ENCODE measurements around the gene TNNT2. TPM values are rescaled to one million over a fixed set of nuclear protein-coding genes. Genes with fewer than 3 reads are reported as not detected.

The TNNT2 gene
- total and polyA plus RNA-seq, 7 experiments from 2014 or later, result not detected

DNA sequence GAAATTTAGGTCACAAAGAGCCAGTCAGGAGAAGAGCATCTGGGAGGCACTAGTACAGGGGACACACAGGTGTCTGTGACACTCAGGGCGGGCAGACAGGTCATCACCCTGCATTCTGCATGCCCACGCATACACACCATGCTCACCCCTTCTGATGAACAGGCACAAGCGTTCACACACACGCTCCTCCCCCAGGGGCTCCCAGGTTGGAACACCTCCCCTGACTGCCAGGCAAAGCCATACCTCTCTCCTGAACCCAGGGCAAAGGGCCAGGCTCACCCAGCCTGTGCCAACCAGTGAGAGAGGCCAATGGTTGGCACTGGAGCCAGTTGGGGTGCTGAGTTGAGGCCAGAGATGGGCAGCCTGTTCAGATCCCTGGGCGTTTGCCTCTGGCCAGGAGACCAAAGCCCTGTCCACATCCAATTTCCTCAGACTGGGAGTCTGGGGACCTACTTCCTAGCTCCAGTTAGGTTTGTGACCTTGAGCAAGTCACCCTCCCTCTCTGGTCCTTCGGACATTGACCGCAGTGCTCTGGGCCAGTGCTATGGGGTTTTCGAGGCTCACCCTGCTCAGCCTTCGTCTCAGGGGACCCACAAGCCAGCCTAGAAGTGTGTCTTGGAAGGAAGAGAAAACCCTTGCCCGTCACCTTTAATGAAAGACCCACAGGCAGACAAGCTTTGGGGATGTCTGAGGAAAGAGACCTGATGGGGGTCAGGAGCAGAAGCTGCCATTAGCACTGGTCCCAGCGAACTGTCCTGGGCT, 27.4 kb upstream of the TNNT2 start:
- H3K36me3 Mint-ChIP-seq, result no peaks in the 10 kb centered on the region

DNA sequence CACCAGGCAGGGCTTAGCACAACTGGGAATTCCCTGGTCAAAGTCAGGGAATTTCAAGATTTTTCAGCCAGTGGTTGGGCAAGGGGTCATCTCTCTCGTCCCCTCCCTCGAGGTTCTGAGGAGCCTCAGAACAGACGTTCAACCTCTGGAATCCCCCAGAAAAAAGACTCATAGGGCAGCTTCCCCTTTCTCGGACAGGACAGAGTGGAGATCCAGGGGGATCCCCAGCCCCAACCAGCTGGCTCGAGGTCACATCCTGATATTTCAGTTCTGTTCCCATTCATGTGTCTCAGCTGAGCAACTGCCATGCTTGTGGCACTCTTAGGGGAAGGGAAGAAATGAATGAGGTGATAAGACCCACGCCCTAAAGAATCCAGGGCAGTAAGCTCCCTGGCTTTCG, 26.6 kb upstream of the TNNT2 start:
- Mint-ChIP-seq H3K27ac (no peak overlapping the region), H3K9me3 (no peaks in the 10 kb centered on the region), H3K36me3 (no peaks in the 10 kb centered on the region), H3K4me1 (no peaks in the 10 kb centered on the region), H3K27me3 (peaks cover 0 to 17% (median 0%) of the 10 kb centered on the region in 5 donors), H3K4me3 (no peak overlapping the region)
- Histone ChIP-seq H3K4me3 (ENCODE audit: low read length) (no peak overlapping the region), H3K4me1 (ENCODE audit: control insufficient read depth in 2 of 2, insufficient read depth in 2 of 2, low read length in 2 of 2) (no peaks in the 10 kb centered on the region), H3K9me3 (ENCODE audit: control insufficient read depth in 2 of 3, low read length in 3 of 3) (no peaks in the 10 kb centered on the region), H3K27me3 (ENCODE audit: control insufficient read depth in 2 of 2, insufficient read depth in 2 of 2, low read length in 2 of 2) (no peaks in the 10 kb centered on the region), H3K36me3 (ENCODE audit: control insufficient read depth in 2 of 3, insufficient read depth in 3 of 3, low read length in 3 of 3) (no peaks in the 10 kb centered on the region), H3K27ac (ENCODE audit: low read depth, low read length) (no peak overlapping the region)
- POLR2A ChIA-PET, result no interaction called here
- no peak for DNase-seq
- intact Hi-C loops (cut with micrococcal nuclease), result no loop called here
- CTCF ChIA-PET, result no interaction called here
- ATAC-seq, result no peak

More for the DNA sequence above, 27.4 kb upstream of the TNNT2 start:
- ATAC-seq (no peak), DNase-seq (no peak)
- no peaks in the 10 kb centered on the region for H3K9me3 ChIP-seq (ENCODE audit: control insufficient read depth in 2 of 3, low read length in 3 of 3)
- no peak overlapping the region for H3K4me3 ChIP-seq (ENCODE audit: low read length)
- intact Hi-C loops (cut with micrococcal nuclease), result loop anchor here in 1 of 2 donors (5.0 kb wide), 1 partner anchor 318 kb away; no protein-coding TSS in a partner anchor
- Mint-ChIP-seq H3K9me3 (no peaks in the 10 kb centered on the region), H3K4me3 (no peak overlapping the region), H3K27me3 (peaks cover 0 to 21% (median 0%) of the 10 kb centered on the region in 5 donors), H3K27ac (no peak overlapping the region), H3K4me1 (no peaks in the 10 kb centered on the region)
- no peaks in the 10 kb centered on the region for H3K36me3 ChIP-seq (ENCODE audit: control insufficient read depth in 2 of 3, insufficient read depth in 3 of 3, low read length in 3 of 3)
- H3K4me1 ChIP-seq (ENCODE audit: control insufficient read depth in 2 of 2, insufficient read depth in 2 of 2, low read length in 2 of 2), result no peaks in the 10 kb centered on the region
- no peaks in the 10 kb centered on the region for H3K27me3 ChIP-seq (ENCODE audit: control insufficient read depth in 2 of 2, insufficient read depth in 2 of 2, low read length in 2 of 2)
- POLR2A ChIA-PET, result no interaction called here
- no peak overlapping the region for H3K27ac ChIP-seq (ENCODE audit: low read depth, low read length)
- CTCF ChIA-PET, result interaction anchor here (0.6 kb wide), 1 partner anchor 530 kb away, joined by 3 read pairs; no protein-coding TSS in a partner anchor

DNA sequence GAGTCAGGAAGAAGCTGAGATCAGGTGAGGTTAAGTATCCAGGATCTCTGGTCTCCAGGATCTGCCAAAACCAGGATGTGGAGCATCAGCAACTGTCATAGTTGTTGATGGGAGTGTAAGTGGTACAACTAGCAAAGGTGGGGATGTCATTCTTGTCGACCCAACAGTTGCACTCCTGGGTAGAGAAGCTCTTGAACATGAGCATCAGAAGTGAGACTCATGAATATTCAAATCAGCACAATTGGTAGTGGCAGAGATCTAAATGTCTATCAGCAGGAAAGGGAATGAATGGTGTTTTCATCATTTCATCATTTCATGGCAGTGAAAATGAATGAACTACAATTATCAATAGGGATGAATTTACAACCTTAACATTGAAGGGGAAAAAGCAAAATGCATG, 25.9 kb upstream of the TNNT2 start:
- H3K4me3 Mint-ChIP-seq, result no peak overlapping the region
- H3K27ac Mint-ChIP-seq, result no peak overlapping the region
- DNase-seq, result no peak
- peaks cover 0 to 2% (median 0%) of the 10 kb centered on the region in 7 donors for H3K4me1 Mint-ChIP-seq
- H3K27me3 Mint-ChIP-seq, result peaks cover 5 to 22% (median 6%) of the 10 kb centered on the region in 5 donors
- no peaks in the 10 kb centered on the region for H3K36me3 Mint-ChIP-seq
- ChIA-PET CTCF (no interaction called here), POLR2A (no interaction called here)
- Histone ChIP-seq H3K4me1 (ENCODE audit: control insufficient read depth in 2 of 2, insufficient read depth in 2 of 2, low read length in 2 of 2) (no peaks in the 10 kb centered on the region), H3K9me3 (ENCODE audit: control insufficient read depth in 2 of 3, low read length in 3 of 3) (no peaks in the 10 kb centered on the region), H3K27me3 (ENCODE audit: control insufficient read depth in 2 of 2, insufficient read depth in 2 of 2, low read length in 2 of 2) (no peaks in the 10 kb centered on the region), H3K36me3 (ENCODE audit: control insufficient read depth in 2 of 3, insufficient read depth in 3 of 3, low read length in 3 of 3) (no peaks in the 10 kb centered on the region), H3K4me3 (ENCODE audit: low read length) (no peak overlapping the region), H3K27ac (ENCODE audit: low read depth, low read length) (no peak overlapping the region)
- intact Hi-C loops (cut with micrococcal nuclease), result no loop called here
- H3K9me3 Mint-ChIP-seq, result no peaks in the 10 kb centered on the region
- ATAC-seq, result no peak

DNA sequence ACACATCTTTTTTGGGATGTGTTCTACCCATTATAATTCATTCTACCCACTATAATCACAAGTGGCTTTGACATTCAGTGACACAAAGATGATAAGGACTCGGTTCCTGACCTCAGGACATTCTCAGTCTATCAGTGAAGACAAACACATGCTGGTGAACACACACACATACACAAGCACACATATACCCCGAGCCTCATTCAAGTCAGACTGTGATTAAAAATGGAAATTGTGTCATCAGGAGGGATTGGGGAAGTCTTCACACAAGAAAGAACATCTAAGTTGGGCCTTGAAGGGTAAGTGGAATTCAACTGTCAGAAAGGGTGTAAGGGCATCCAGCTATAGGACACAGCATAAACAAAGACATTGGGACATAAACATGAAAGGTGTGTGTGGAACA, 24.2 kb upstream of the TNNT2 start:
- Histone ChIP-seq H3K36me3 (ENCODE audit: control insufficient read depth in 2 of 3, insufficient read depth in 3 of 3, low read length in 3 of 3) (no peaks in the 10 kb centered on the region), H3K4me3 (ENCODE audit: low read length) (no peak overlapping the region), H3K27me3 (ENCODE audit: control insufficient read depth in 2 of 2, insufficient read depth in 2 of 2, low read length in 2 of 2) (no peaks in the 10 kb centered on the region), H3K4me1 (ENCODE audit: control insufficient read depth in 2 of 2, insufficient read depth in 2 of 2, low read length in 2 of 2) (no peaks in the 10 kb centered on the region), H3K27ac (ENCODE audit: low read depth, low read length) (no peak overlapping the region), H3K9me3 (ENCODE audit: control insufficient read depth in 2 of 3, low read length in 3 of 3) (no peaks in the 10 kb centered on the region)
- Mint-ChIP-seq H3K36me3 (no peaks in the 10 kb centered on the region), H3K4me3 (no peak overlapping the region), H3K27ac (no peak overlapping the region), H3K27me3 (peaks cover 16 to 31% (median 17%) of the 10 kb centered on the region in 5 donors), H3K4me1 (peaks cover 0 to 4% (median 0%) of the 10 kb centered on the region in 7 donors), H3K9me3 (no peaks in the 10 kb centered on the region)
- POLR2A ChIA-PET, result no interaction called here
- intact Hi-C loops (cut with micrococcal nuclease), result no loop called here
- ATAC-seq, result no peak
- DNase-seq, result no peak
- CTCF ChIA-PET, result interaction anchor here (0.6 kb wide), 1 partner anchor 606 kb away, joined by 3 read pairs; no protein-coding TSS in a partner anchor

DNA sequence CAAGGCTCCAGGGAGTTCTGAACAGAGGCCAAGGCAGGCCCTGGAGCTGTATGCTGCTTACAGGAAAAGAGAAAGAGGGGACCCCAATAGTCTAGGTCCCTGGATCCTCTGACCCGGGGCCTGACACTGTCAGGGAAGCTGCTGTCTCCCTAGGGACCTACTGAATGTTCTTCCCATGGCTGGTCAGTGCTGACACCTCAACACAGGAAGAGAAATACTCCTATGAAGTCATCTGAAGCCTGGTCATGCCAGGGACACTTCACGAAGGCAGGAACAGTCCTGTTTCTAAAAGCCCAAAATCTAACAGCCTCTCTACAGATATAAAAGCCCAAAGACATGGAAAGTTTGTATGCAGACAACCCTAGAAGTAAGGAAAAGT, 23.4 kb upstream of the TNNT2 start:
- Histone ChIP-seq H3K9me3 (ENCODE audit: control insufficient read depth in 2 of 3, low read length in 3 of 3) (no peaks in the 10 kb centered on the region), H3K27ac (ENCODE audit: low read depth, low read length) (no peak overlapping the region), H3K36me3 (ENCODE audit: control insufficient read depth in 2 of 3, insufficient read depth in 3 of 3, low read length in 3 of 3) (no peaks in the 10 kb centered on the region), H3K4me1 (ENCODE audit: control insufficient read depth in 2 of 2, insufficient read depth in 2 of 2, low read length in 2 of 2) (no peaks in the 10 kb centered on the region), H3K4me3 (ENCODE audit: low read length) (no peak overlapping the region), H3K27me3 (ENCODE audit: control insufficient read depth in 2 of 2, insufficient read depth in 2 of 2, low read length in 2 of 2) (no peaks in the 10 kb centered on the region)
- Mint-ChIP-seq H3K27ac (no peak overlapping the region), H3K36me3 (no peaks in the 10 kb centered on the region), H3K4me1 (peaks cover 0 to 4% (median 0%) of the 10 kb centered on the region in 7 donors), H3K9me3 (no peaks in the 10 kb centered on the region), H3K4me3 (no peak overlapping the region), H3K27me3 (peaks cover 22 to 38% (median 24%) of the 10 kb centered on the region in 5 donors)
- ATAC-seq (no peak), DNase-seq (no peak)
- ChIA-PET POLR2A (no interaction called here), CTCF (no interaction called here)
- intact Hi-C loops (cut with micrococcal nuclease), result no loop called here

DNA sequence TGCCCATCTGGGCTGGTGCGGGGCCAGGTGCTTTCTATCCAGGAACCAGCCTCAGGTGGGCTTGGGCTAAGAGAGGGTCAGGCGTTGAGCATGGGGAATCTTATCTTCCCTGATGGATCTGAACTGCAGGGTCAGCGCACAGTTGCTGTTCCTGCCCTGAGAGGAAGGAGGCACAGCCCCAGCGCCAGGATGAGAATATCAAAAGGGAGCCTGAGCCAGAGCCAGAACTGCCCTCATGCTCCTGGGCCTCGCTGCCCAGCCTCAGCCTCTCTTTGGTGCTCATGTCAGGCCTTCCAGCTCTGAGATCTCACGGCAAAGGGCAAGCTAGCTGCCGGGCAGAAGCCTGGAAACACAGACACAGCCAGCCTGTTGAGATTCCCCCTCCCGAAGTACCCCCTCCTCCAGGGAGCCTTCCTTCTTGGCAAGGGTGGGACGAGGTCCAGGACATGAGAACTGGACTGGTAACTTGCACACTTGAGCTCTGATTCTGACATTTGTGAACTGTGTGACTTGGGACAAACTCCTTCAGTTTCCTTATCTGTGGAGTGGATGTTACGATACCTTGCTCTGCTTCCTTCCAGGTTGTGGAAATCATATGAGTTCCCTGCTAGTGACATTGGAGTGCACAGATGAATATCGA, 22.9 kb upstream of the TNNT2 start:
- peaks cover 22 to 38% (median 27%) of the 10 kb centered on the region in 5 donors for H3K27me3 Mint-ChIP-seq
- no peaks in the 10 kb centered on the region for H3K4me1 ChIP-seq (ENCODE audit: control insufficient read depth in 2 of 2, insufficient read depth in 2 of 2, low read length in 2 of 2)
- no peak overlapping the region for H3K27ac ChIP-seq (ENCODE audit: low read depth, low read length)
- intact Hi-C loops (cut with micrococcal nuclease), result no loop called here
- H3K9me3 ChIP-seq (ENCODE audit: control insufficient read depth in 2 of 3, low read length in 3 of 3), result no peaks in the 10 kb centered on the region
- no peak overlapping the region for H3K4me3 ChIP-seq (ENCODE audit: low read length)
- ATAC-seq (no peak), DNase-seq (no peak)
- H3K9me3 Mint-ChIP-seq, result no peaks in the 10 kb centered on the region
- H3K4me3 Mint-ChIP-seq, result peak overlapping the region in 1 of 10 donors; percentile 6
- CTCF ChIA-PET, result no interaction called here
- no peaks in the 10 kb centered on the region for H3K36me3 Mint-ChIP-seq
- peaks cover 0 to 4% (median 0%) of the 10 kb centered on the region in 7 donors for H3K4me1 Mint-ChIP-seq
- POLR2A ChIA-PET, result no interaction called here
- no peaks in the 10 kb centered on the region for H3K27me3 ChIP-seq (ENCODE audit: control insufficient read depth in 2 of 2, insufficient read depth in 2 of 2, low read length in 2 of 2)
- H3K27ac Mint-ChIP-seq, result no peak overlapping the region
- H3K36me3 ChIP-seq (ENCODE audit: control insufficient read depth in 2 of 3, insufficient read depth in 3 of 3, low read length in 3 of 3), result no peaks in the 10 kb centered on the region

All from naive thymus-derived CD4-positive, alpha-beta T cell (primary cell).